Right hindlimb (tissue), 1 donor: Measurements from ENCODE around the gene TECPR2.
A peak's percentile ranks its signal among the peaks of the same experiment; 100 is the strongest.

Experiments
- DNase-seq: peaks from one replicate; pipeline ENCODE4 v3.0.0-alpha.2; 2018

Gene TECPR2

DNA sequence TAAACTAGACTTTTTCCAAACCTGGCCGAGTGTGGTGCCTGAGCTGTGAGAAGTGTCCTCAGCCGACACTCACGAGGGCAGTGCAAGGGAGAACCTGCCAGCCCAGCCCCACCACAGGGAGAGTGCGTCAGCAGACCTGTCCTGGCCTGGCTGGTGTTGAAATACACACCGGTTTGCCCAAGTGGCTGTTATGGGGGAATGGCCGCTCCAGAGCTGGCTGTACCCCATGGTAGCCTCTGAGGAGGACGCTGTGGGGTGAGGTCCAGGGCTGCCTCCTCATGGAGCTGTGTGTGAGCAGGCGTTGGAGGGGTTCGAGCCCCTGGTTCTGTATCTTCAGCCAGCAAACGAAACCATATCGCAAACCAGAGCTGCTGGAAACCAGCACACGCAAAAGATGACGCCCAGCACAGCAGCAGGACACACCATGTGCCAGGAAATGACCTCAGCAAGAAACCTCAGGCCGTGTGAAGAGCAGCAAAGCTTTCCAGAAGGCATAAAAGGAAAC, 137.5 kb downstream of the TECPR2 start:
- peak; percentile 69 for DNase-seq

DNA sequence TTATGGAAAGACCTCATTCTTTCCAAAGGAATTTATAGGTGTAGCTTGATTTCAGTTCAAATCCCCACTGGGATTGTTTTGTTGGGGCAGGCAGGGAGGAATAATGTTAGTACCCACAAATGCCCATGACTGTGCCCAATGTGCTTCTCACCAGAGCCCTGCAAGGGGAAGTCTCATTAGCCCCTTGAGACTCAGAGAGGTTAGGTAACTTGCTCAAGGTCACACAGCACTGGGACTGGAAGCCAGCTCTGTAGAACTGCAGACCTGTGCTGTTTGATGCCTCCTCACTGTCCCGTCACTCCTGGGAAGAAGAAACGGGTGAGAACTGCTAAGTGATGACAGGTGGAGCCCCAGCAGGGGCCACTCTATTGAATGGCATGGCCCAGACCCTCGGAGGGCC, 138.0 kb downstream of the TECPR2 start:
- no peak for DNase-seq

DNA sequence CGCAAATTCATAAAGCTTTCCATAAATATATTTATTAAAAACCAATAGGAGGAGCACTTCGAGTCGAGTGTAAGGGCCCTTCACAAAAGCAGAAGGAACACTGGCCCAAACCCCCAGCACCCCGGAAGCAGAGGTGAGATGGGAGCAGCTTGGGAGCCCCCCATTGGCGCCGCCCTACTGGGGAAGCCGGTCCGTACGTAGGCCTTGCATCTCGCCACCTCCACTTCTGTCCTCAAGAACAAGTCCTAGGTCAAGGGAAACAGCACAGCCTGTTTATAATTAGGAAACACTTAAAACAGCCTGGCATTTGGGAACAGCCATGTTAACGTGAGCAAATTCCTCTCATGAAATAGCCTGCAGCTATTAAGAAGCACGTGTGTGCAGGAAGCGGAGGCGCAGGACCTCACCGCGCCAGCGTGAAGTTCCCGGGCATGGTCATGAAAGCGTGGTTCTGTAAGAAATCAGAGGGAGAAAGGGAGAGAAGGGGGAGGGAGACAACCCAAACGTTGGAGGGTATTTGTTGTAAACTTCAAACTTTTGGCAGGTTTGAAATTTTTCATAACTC, 139.1 kb downstream of the TECPR2 start:
- DNase-seq, result no peak

DNA sequence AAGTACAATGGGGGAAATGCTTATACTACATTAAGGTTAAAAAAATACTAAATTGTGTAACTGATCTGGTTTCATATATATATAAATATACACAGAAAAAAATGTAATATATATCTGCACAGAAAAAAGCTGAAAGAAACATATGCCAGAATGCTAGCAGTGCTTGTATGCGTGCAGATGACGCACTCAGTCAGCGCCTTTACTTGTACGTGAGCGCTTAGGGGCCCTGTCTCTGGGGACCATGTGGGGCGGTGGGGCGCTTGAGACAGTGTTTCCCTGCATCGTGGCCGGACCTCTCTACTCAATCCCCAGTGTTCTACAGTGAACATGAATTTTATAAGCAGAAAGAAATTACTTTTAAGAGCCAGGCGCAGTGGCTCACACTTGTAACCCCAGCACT, 139.8 kb downstream of the TECPR2 start:
- DNase-seq, result no peak

DNA sequence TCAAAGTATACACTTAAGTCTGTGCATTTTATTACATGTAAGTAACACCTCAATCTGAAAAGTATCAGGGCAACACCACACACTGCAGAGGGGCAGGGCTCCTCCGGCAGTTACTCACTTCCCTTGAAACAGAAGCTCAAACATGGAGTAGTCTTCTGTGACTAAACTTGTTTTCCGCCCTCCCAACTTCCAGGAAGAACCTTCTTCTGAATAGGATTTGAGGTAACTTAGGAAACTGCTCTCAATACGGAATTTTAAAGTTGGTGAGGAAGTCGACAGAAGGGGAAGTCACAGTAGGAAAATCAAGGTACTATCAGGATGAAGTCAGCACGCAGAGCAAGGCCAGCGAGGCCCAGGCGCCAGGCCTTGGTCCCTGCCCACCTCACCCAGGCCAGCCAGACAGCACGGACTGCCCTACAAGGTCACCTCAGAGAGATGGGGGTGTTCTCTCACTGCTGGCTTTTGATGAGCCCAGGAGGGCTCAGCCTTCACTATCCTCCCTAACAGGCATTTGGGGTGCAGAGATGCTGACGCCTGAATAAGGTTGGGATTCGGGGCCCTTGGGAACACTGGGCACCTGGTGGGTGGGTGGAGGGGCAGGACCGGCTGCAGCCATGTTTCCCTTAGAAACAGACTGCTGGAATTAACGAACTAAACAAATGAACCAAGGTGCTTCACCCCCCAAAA, 141.0 kb downstream of the TECPR2 start:
- no peak for DNase-seq

DNA sequence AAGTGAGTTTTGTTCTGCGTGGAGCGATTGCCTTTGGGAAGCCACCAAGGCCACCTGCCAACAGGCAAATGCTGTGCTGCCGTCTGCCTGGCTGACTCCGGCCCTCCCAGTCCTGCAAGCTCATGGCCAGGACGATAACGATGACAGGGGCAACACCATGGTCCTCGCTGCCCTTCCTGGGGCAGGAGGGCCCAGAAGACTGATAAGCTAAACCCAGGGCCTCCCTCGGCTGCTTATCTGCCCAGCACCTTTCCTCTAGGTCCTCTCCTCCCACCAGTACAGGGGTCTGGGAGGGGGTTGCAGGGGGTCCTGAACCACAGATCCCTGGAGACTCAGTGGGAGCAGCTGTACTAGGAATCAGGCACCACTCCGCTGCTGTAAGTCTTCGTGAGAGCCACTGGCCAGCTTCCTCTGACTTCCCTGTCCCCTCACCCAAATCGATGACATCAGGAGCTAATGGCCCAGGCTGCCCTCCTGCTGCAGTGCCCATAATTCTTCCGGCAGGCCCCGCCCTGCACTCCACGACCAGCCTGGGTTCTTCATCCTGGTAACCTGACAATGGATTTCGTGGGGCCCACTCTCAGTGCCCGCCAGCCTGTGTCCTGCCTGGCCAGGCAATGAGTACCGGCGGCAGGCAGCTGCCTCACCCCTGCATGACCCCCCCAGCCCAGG, 141.7 kb downstream of the TECPR2 start:
- DNase-seq, result no peak

DNA sequence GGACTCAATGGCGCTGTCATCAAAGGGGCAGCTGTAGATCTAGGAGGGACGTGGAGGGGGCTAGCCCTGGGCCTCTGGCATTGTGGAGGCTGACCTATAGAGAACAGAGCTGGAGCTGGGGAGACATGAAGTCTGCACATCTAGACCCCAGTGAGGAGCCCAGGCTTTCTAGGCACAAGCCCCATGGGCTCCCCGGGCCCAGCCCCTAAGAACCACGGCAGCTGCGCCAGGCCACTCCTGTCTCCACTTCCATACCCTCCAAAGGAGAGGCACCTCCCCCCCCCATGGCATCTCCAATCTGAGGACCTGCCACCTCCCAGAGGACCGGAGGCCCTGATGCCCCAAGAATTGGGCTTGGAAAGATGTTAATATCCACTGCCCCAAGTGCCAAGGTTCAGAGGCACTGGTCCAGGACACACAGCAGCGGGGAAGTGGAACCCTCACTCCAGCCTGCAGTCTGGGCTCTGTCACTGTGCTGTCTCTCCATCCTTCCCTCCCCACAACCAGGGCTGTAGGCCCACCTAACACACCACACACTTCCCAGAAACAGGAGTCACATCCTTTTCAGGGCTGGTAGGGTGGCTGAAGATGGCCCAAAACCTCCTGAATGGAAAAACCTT, 142.4 kb downstream of the TECPR2 start:
- no peak for DNase-seq

DNA sequence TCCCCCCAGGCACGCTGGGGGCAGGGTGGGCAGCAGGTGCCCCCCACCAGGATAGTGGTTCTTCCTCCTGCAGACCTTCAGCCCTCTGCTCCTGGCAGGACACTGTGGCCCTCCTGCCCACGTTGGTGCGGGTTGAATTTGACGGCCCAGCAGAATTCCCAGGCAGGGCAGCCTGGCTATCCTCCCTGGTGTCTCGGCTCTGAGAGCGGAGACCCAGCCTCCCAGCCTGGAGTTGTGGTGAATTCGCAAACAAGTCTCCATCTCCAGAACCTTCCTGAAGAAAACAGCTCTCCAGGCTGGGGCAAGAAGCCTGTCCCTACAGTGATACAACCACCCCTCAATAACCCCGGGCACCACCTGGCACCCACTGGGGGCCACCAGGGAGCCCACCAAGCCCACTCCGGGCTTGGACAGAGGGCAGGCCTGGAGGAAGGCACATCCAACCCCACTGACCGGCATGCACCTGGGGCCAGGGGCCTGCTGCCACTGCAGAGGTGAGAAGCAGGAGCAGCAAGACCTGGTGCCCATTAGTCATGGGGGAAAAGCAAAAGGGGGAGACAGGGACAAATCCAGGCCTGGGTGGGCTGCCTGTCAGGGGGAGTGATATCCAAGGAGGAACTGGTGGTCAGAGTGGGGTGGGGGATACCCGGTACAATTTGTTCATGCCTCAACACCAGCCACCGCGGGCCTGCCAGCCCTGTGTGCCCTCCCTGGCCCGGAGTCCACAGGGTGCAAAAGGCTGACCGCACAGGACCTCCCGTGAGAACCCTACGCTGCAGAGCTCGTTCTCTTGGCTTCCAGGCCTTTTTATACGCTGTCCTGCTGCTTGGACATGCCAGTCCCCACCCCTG, 143.3 kb downstream of the TECPR2 start:
- no peak for DNase-seq

DNA sequence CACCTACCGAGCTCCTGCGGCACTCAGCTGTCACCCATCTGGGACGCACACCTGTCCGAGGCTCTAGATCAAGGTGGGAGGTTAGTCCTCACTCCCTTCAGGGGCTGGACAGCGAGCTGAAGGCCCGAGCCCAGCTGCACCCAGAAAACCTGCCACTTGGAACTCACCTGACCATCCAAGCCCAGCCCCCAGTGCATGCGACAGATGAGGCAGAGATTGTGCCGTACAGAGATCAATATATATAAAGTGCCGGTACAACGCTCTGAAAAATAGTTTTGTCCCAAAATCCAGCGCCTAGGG, 143.8 kb downstream of the TECPR2 start:
- no peak for DNase-seq

DNA sequence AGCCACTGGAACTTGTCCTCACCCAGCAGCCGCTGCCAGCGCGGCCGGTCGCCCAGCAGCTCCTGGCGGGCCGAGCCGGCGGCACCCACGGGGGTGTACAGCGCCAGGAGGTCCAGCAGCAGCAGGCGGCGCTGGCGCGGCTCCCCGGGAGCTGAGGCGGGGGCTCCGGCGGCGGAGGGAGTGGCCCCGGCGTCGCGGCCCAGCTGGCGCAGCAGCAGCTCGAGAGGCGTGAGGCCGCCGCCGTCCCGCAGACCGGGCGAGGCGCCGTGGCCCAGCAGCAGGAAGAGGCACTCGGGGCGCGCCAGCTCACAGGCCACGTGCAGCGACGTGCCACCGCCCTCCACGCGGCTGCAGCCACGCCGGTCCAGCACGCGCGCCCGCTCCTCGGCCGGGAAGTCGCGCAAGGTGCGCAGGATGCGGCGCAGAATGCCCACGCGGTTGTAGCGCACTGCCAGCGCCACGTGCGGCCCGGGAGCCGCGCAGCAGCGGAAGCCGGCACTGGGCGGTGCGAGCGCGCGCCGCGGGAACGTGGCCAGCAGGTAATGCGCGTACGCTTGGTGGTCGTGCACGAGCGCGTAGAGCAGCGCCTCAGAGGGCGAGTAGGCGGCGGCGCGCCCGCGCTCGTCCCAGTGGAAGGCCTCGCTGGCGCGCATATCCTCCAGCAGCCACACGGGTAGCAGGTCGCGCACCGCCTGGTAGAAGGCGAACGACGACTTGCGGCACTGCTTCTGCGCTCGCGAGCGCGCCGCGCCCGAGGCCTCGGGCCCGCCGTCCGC, 144.5 kb downstream of the TECPR2 start:
- no peak for DNase-seq

DNA sequence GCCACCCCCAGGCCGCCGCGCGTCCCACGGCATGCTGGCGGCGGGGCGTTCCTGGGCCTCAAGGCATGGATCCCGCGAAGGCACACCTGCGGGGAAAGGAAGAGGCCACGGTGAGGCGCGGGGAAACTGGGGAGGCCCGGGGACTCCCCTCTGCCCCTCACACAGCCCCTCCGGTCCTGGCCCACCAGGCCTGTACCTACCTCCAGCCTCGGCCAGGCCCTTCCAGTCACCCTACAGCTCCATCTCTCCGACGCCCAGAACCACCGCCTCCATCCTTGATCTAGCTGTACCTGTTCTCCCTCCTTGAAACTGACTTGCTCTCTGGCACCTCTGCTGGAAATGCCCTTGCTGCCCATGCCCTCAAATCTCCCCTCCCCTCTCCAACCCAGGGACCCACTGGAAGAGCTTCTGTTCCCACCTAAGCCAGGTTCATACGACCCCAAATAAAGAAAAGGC, 145.1 kb downstream of the TECPR2 start:
- DNase-seq, result no peak

DNA sequence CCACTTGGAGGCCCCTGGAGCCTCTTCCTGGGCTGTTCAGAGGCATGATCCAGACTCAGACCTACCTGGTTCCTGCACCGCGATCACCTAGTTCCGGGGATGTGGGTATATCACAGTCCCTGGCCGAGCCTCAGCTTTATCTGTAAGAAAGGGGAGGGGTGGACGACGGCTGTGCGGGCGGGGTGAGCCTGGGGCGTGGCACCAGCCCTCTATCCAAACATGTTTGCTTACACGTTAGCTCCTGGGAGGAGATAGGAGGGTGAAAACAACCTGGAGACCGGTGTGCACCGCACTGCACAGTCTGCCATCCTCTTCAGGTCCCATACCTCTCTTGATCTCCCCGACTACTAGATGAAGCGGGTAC, 145.7 kb downstream of the TECPR2 start:
- no peak for DNase-seq

DNA sequence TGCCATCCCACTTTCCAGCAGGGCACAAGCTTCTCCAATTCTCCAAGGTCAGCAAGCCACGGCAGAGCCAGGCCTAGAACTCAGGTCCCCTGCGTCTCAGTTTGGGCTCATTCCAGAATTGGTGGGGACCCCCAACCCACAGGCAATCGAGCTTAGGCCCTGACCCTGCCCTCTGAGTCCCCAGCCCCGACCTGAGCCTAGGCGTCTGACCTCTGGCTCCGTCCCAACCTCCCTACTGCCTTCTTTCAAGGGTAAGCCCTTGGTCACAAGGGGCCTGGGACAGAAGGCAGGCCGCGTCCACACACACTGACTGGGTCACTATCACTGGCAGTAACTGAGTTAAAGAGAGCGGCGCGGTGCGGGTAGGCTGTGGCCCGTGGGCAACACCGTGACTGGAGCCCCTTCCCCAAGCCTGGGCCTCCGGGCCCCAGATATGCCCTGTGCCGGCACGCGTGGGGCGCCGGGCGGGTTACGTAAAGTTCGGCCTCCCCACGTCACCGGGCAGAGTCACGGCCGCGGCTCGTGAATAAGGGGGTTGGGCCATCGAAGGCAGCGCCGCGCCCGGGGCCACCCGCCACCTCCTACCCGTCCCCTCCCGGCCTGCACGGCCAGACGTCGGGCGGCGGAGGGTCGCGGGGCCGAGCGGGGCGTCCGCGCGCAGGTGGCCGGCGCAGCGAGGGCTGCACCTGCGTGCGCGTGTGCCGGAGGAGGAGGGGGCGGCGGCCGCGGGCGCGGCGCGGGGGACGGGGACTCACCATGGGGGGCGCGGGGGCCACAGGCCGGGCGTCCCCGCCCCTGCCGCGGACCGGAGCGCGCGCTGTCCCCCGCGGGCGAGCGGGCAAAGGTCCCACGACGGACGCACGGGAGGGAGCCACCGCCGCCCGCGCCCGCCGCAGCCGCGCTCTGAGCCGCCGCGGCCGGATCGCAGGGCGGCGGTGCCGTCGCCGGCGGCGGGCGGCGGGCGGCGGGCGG, 146.3 kb downstream of the TECPR2 start:
- DNase-seq, result peak; percentile 57

DNA sequence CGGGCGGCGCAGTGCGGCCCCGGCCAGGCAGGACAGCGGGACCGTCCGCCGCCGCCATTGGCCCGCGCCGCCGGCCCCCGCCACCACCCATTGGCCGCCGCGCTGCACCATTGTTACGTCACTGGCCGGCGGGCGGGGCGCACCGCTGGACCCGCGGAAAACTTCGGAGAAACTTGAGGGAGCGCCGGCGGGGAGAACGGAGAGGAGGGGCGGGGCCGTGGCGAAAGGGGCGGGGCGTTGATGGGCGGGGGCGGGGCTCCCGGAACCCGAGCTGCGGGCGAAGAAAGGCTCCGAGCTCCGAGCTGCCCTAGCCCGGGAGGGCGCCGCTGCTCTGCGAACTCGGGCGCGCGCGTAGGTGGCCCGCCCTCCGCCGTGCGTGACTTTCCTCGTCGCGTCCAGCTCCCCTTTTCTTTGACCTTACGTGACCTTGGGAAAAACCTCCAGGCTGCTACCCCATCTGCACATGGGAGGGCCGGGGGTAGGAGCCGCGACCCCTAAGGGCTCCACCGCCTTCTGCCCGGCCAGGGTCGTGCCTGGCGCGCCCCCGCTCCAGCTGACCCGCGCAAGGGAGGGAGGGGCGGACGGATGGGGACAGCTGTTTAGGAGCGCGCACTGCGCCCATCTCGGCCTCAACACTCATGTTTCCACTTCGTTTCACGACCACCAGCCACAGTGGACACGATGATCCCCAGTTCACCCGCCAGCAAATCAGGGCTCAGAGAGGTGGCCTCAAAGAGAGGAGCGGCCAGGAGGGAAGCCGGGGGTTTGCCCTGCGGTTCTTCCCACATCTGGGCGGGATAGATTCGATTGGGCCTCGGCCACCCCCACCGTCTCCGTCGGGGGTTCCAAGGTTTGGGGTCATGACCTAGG, 147.2 kb downstream of the TECPR2 start, which contains the start of gene ANKRD9:
ANKRD9 (minus strand) TSS at position 31 of the 870 bp plus-strand sequence. CDS start 1,887 bp downstream, outside the sequence.
- peak; percentile 97 for DNase-seq

DNA sequence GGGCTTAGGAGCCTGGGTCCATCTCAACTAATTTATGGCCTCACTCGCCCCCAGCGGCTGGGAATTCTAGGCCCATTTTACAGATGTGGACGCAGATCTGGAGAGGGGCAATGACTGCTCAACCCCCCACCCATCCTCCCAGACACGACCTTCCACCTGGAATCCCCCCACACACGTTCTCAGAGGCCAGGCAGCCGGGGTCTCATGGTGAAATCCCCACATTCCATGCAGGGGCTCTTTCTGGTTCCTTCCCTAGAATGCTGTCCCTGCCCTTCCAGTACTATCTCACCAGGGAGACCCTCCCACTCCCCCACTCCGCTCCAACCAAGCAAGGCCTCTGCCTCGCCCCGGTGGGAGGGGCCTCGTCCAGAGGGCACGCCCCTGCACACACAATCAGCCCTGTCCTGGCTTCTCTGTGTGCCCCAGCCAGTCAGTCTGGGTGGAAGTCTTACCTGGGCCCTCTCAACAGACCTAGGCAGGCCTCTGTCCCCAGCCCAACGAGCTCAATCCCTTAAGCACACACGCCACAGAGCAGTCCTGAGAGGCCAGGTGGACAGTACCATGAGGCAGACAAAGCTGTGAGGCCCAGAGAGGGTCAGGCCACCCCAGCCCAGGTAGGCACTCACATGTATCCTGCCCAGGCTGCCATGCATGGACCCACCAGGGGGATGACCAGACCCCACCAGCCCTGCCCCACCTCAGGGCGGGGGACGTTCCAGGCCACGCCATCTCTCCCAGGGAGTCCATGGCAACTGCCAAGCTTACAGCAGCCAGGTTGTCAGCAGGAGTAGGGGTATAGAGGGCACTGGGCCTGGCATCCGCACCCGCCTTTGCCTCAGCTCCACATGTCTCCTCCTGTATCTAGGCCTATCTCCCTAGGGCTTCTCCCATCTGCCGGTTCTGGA, 148.1 kb downstream of the TECPR2 start:
- DNase-seq, result peak; percentile 60

DNA sequence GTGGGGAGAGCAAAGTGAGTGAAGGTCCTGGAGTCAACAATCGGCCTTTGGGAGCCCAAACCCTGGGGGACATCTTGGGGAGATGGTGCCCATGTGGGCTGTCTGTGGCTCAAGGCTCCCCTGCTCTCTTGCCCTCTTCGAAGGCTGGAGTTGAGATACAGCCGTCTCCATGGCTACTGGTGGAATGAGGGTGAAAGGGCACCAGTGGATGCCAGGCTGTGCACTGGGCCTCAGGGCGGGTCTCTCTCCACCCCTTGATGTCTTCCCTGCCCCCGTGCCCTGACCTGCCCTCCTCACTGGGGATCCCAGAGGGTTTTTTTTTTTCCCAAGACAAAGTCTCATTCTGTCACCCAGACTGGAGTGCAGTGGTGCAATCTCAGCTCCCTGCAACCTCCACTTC, 148.8 kb downstream of the TECPR2 start:
- no peak for DNase-seq

DNA sequence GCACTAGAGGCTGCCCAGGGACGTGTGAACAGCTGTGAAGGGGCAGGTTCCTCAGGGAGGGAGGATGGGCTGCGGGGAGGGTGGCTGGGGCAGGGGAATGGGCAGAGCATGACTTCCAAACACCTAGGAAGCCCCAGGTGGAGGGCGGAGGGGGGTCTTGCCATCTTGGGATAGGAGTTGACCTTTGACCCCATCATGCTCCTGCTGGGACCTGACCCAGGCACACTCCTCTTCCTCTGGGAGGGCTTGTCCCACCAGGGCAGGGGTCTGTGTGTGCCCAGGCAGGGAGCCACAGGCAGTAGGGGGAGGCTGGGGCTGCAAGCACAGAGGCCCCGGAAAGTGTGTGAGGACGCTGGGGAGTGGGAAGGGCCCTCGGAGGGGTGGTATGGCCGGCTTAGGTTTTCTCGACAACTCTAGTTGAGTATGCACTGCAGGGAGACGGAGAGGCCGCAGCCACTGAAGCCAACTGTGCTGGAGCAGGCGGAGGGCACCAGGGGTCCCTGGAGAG, 150.1 kb downstream of the TECPR2 start:
- no peak for DNase-seq
